PFSK-1 (cell line): ENCODE results near the gene LAMA4.

Experiments used
- FOXP2 ChIP-seq: optimal IDR thresholded peaks from 2 replicates; pipeline ENCODE3; 2011; ENCODE audit warnings: borderline replicate concordance, control low read depth, inconsistent platforms; ENCODE audit not compliant: insufficient read depth; ENCODE audit errors: extremely low read length, extremely low read depth
- POLR2AphosphoS5 ChIP-seq: IDR thresholded peaks from 2 replicates; pipeline ENCODE4 v1.6.1; 2012; ENCODE audit warnings: low read depth, mild to moderate bottlenecking, control low read depth, low read length, moderate library complexity
- SIN3A ChIP-seq: IDR thresholded peaks from 2 replicates; pipeline ENCODE4 v1.6.1; 2012; ENCODE audit warnings: mild to moderate bottlenecking, low read length, moderate library complexity, borderline replicate concordance; ENCODE audit not compliant: insufficient read depth
- TAF1 ChIP-seq: IDR thresholded peaks from 2 replicates; pipeline ENCODE4 v1.6.1; 2012; ENCODE audit warnings: low read length, control low read depth, borderline replicate concordance; ENCODE audit not compliant: insufficient read depth
- TF ChIP-seq, protein P1 (sequence below), 2 experiments: IDR thresholded peaks; 2 replicates each; pipeline versions ENCODE4 v1.6.1 to v1.8.0; 2011 to 2012; ENCODE audit warnings: low read depth in 2 of 2, low read length in 2 of 2, control low read depth in 1 of 2, inconsistent platforms in 1 of 2, mild to moderate bottlenecking in 1 of 2, moderate library complexity in 1 of 2; ENCODE audit not compliant: insufficient read depth in 1 of 2

The LAMA4 gene

DNA sequence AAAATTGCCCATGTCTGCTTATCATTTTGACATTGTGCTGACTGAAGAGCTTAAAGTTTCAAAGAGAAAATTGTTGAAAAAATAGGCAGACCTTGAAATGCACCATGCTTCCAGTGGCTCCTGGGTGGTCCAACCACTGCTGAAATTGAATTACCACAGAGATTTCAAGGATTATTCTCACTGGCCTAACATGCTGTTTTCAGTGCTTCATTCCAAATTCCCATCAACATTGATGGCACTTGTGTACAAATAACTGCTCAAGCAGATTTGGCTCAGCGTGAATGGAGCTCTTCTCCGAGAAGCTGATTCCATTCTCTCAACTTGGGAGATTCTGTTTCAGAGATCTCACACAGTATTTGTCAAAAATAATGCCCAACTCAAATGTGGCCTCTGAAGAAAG, 75.5 kb downstream of the LAMA4 start:
- TF ChIP-seq, protein P1, sequence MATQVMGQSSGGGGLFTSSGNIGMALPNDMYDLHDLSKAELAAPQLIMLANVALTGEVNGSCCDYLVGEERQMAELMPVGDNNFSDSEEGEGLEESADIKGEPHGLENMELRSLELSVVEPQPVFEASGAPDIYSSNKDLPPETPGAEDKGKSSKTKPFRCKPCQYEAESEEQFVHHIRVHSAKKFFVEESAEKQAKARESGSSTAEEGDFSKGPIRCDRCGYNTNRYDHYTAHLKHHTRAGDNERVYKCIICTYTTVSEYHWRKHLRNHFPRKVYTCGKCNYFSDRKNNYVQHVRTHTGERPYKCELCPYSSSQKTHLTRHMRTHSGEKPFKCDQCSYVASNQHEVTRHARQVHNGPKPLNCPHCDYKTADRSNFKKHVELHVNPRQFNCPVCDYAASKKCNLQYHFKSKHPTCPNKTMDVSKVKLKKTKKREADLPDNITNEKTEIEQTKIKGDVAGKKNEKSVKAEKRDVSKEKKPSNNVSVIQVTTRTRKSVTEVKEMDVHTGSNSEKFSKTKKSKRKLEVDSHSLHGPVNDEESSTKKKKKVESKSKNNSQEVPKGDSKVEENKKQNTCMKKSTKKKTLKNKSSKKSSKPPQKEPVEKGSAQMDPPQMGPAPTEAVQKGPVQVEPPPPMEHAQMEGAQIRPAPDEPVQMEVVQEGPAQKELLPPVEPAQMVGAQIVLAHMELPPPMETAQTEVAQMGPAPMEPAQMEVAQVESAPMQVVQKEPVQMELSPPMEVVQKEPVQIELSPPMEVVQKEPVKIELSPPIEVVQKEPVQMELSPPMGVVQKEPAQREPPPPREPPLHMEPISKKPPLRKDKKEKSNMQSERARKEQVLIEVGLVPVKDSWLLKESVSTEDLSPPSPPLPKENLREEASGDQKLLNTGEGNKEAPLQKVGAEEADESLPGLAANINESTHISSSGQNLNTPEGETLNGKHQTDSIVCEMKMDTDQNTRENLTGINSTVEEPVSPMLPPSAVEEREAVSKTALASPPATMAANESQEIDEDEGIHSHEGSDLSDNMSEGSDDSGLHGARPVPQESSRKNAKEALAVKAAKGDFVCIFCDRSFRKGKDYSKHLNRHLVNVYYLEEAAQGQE (IDR thresholded peaks at IDR 0.05; ENCODE audit: insufficient read depth in 1 of 2, low read depth in 2 of 2, low read length in 2 of 2) = no peak
- TF ChIP-seq SIN3A (no peak), TAF1 (no peak), POLR2AphosphoS5 (no peak), FOXP2 (no peak)

DNA sequence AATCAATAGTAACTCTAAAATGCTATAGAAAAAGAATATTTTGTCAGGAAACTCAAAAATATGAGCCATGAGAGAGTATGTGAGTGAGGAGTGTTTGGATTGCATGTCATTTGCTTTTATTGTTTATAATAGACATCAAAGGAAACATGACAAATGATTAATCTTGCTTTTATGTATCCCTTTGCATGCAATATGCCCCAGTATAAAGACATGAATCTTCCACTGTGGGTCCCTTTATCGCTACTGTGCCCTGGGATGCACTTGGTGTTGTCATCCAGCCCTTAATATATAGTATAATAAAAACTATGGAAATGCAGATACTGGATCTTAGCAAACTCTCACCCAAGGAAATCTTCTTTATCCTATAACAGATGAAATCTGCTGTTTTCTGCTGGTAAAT, 77.3 kb downstream of the LAMA4 start:
- TF ChIP-seq POLR2AphosphoS5 = no peak
- no peak for TF ChIP-seq TAF1
- no peak for TF ChIP-seq SIN3A
- no peak for TF ChIP-seq FOXP2
- TF ChIP-seq, protein P1 (IDR thresholded peaks at IDR 0.05; ENCODE audit: insufficient read depth in 1 of 2, low read depth in 2 of 2, low read length in 2 of 2) = no peak

- no peak for TF ChIP-seq FOXP2
- TF ChIP-seq TAF1 = no peak
- TF ChIP-seq POLR2AphosphoS5 = no peak
- TF ChIP-seq, protein P1 (IDR thresholded peaks at IDR 0.05; ENCODE audit: insufficient read depth in 1 of 2, low read depth in 2 of 2, low read length in 2 of 2) = no peak
- TF ChIP-seq SIN3A = no peak
These were observed 78.2 kb downstream of the LAMA4 start for GRCh38 chr6:112176175-112176574.

- TF ChIP-seq TAF1 = no peak
- TF ChIP-seq POLR2AphosphoS5 = no peak
- no peak for TF ChIP-seq FOXP2
- TF ChIP-seq, protein P1 (IDR thresholded peaks at IDR 0.05; ENCODE audit: insufficient read depth in 1 of 2, low read depth in 2 of 2, low read length in 2 of 2) = no peak
- TF ChIP-seq SIN3A = no peak
These were observed 81.1 kb downstream of the LAMA4 start for GRCh38 chr6:112173221-112173804.

GRCh38 chr6:112172540-112172939, 81.8 kb downstream of the LAMA4 start:
- TF ChIP-seq POLR2AphosphoS5 = no peak
- TF ChIP-seq TAF1 = no peak
- no peak for TF ChIP-seq SIN3A
- TF ChIP-seq, protein P1 (IDR thresholded peaks at IDR 0.05; ENCODE audit: insufficient read depth in 1 of 2, low read depth in 2 of 2, low read length in 2 of 2) = no peak
- no peak for TF ChIP-seq FOXP2
